H1 (cell line): ENCODE measurements around the gene CLRN1. TPM values are rescaled to one million over a fixed set of nuclear protein-coding genes. Genes with fewer than 3 reads are reported as not detected.

Source experiments
- CTCF ChIA-PET: fragments of 300-600 bp; sonication (Branson Sonifier 250); formaldehyde crosslinking; loops from one replicate; lab custom pipeline; 2021; ENCODE audit not compliant: partially characterized antibody; lab: Charles Lee
- POLR2A ChIA-PET: fragments of 300-600 bp; sonication (Branson Sonifier 250); formaldehyde crosslinking; loops from one replicate; lab custom pipeline; 2021; ENCODE audit warnings: inconsistent platforms; ENCODE audit not compliant: partially characterized antibody; lab: Charles Lee
- DNase-seq, 2 experiments: peaks; one replicate each; pipeline versions ENCODE4 v3.0.0 to v3.0.0-alpha.2; 2010 to 2022; ENCODE audit warnings: low spot score in 2 of 2, low read depth in 1 of 2, mixed read lengths in 1 of 2
- FAIRE-seq: peaks from 2 replicates; lab custom pipeline; 2011; peaks lifted over from hg19 to GRCh38; lab: Jason Lieb, UNC
- H2AFZ ChIP-seq: 2 replicates; pipeline ENCODE4 v1.8.1; 2012; ENCODE audit warnings: low read length, inconsistent platforms
- H2AK5ac ChIP-seq: 2 replicates; pipeline ENCODE4 v1.6.1; 2013; ENCODE audit warnings: low read depth, low read length
- H2BK120ac ChIP-seq: replicated peaks from 2 replicates; pipeline ENCODE3; 2013; ENCODE audit warnings: low read depth, low read length, inconsistent platforms
- H2BK12ac ChIP-seq: 2 replicates; pipeline ENCODE4 v1.6.1; 2013; ENCODE audit warnings: low read depth, low read length
- H2BK15ac ChIP-seq: 2 replicates; pipeline ENCODE4 v1.6.1; 2013; ENCODE audit warnings: low read length
- H2BK20ac ChIP-seq: 2 replicates; pipeline ENCODE4 v1.6.1; 2013; ENCODE audit warnings: low read length
- H2BK5ac ChIP-seq: 2 replicates; pipeline ENCODE4 v1.6.1; 2013; ENCODE audit warnings: low read depth, low read length
- H3K14ac ChIP-seq: 2 replicates; pipeline ENCODE4 v1.6.1; 2013; ENCODE audit warnings: inconsistent platforms; ENCODE audit not compliant: insufficient read length
- H3K18ac ChIP-seq: 2 replicates; pipeline ENCODE4 v1.6.1; 2013; ENCODE audit warnings: low read length; ENCODE audit errors: extremely low read depth
- H3K23ac ChIP-seq: 2 replicates; pipeline ENCODE4 v1.6.1; 2013; ENCODE audit warnings: inconsistent platforms; ENCODE audit not compliant: insufficient read length
- H3K23me2 ChIP-seq: 2 replicates; pipeline ENCODE4 v1.6.1; 2013; ENCODE audit warnings: low read depth, low read length
- H3K27ac ChIP-seq: 2 replicates; pipeline ENCODE4 v1.6.1; 2011; ENCODE audit warnings: low read depth, low read length, inconsistent platforms
- H3K27me3 ChIP-seq, 4 experiments: replicated peaks in 1 of 4; 1 replicate in 1 of 4; 2 replicates in 3 of 4; pipeline versions ENCODE4 v1.6.1 to v1.8.1; 2011 to 2013; ENCODE audit warnings: low read length in 3 of 4, mild to moderate bottlenecking in 3 of 4, inconsistent platforms in 2 of 4, mixed read lengths in 2 of 4, moderate library complexity in 1 of 4; ENCODE audit not compliant: control insufficient read depth in 3 of 4, insufficient read depth in 3 of 4; ENCODE audit errors: extremely low read depth in 1 of 4
- H3K36me3 ChIP-seq, 4 experiments: 2 replicates each; pipeline versions ENCODE4 v1.6.1 to v1.8.1; 2011 to 2013; ENCODE audit warnings: mild to moderate bottlenecking in 4 of 4, low read length in 3 of 4, moderate library complexity in 2 of 4, control low read depth in 1 of 4, inconsistent platforms in 1 of 4; ENCODE audit not compliant: insufficient read depth in 4 of 4, control insufficient read depth in 2 of 4
- H3K4ac ChIP-seq: replicated peaks from 2 replicates; pipeline ENCODE3; 2013; ENCODE audit warnings: low read length, low read depth, mixed read lengths, inconsistent platforms; ENCODE audit not compliant: insufficient read length
- H3K4me1 ChIP-seq, 4 experiments: replicated peaks in 1 of 4; 1 replicate in 1 of 4; 2 replicates in 3 of 4; pipeline versions ENCODE4 v1.6.1 to v1.8.1; 2011 to 2013; ENCODE audit warnings: low read length in 3 of 4, inconsistent platforms in 2 of 4, mixed read lengths in 1 of 4; ENCODE audit not compliant: insufficient read depth in 4 of 4, control insufficient read depth in 3 of 4
- H3K4me2 ChIP-seq, 2 experiments: 2 replicates each; pipeline versions ENCODE4 v1.6.1 to v1.8.1; 2011 to 2013; ENCODE audit warnings: low read depth in 2 of 2, low read length in 2 of 2, control low read depth in 1 of 2, inconsistent platforms in 1 of 2, mild to moderate bottlenecking in 1 of 2; ENCODE audit not compliant: insufficient read depth in 1 of 2
- H3K4me3 ChIP-seq, 4 experiments: fragments of 200-600, 300-600 bp in 1 of 4; sonication (generic), shearing (Covaris generic), sonication (Bioruptor Twin) in 1 of 4; 2 replicates each; pipeline versions ENCODE4 v1.5.1 to v1.8.1; 2011 to 2016; ENCODE audit warnings: low read length in 4 of 4, low read depth in 3 of 4, control low read depth in 2 of 4, inconsistent platforms in 2 of 4, mild to moderate bottlenecking in 2 of 4, mixed read lengths in 1 of 4, moderate library complexity in 1 of 4; ENCODE audit not compliant: insufficient read depth in 2 of 4; ENCODE audit errors: extremely low read depth in 1 of 4
- H3K56ac ChIP-seq: replicated peaks from 2 replicates; pipeline ENCODE3; 2013; ENCODE audit warnings: low read depth, mild to moderate bottlenecking, mixed read lengths, low read length, inconsistent platforms; ENCODE audit not compliant: insufficient read length
- H3K79me1 ChIP-seq: 2 replicates; pipeline ENCODE4 v1.6.1; 2013; ENCODE audit warnings: low read depth, low read length, control low read depth
- H3K79me2 ChIP-seq, 2 experiments: 2 replicates each; pipeline versions ENCODE4 v1.6.1 to v1.8.1; 2012 to 2013; ENCODE audit warnings: low read length in 2 of 2, mild to moderate bottlenecking in 2 of 2, inconsistent platforms in 1 of 2; ENCODE audit not compliant: insufficient read depth in 2 of 2, control insufficient read depth in 1 of 2
- H3K9ac ChIP-seq, 4 experiments: replicated peaks in 1 of 4; 1 replicate in 1 of 4; 2 replicates in 3 of 4; pipeline versions ENCODE4 v1.6.1 to v1.8.1; 2011 to 2013; ENCODE audit warnings: low read depth in 3 of 4, low read length in 3 of 4, control low read depth in 2 of 4, mild to moderate bottlenecking in 2 of 4, moderate library complexity in 2 of 4, inconsistent platforms in 1 of 4; ENCODE audit errors: extremely low read depth in 1 of 4
- H3K9me3 ChIP-seq, 2 experiments: 2 replicates each; pipeline versions ENCODE4 v1.6.1 to v1.8.1; 2012 to 2013; ENCODE audit warnings: mild to moderate bottlenecking in 2 of 2, moderate library complexity in 2 of 2, control low read depth in 1 of 2, inconsistent platforms in 1 of 2, low read depth in 1 of 2, low read length in 1 of 2, mixed read lengths in 1 of 2; ENCODE audit not compliant: insufficient read depth in 2 of 2
- H4K20me1 ChIP-seq, 2 experiments: replicated peaks in 1 of 2; 2 replicates each; pipeline versions ENCODE3 to v1.8.1; 2011 to 2013; ENCODE audit warnings: inconsistent platforms in 2 of 2, low read length in 2 of 2, mild to moderate bottlenecking in 1 of 2; ENCODE audit not compliant: insufficient read depth in 2 of 2, control insufficient read depth in 1 of 2
- H4K5ac ChIP-seq: 2 replicates; pipeline ENCODE4 v1.6.1; 2013; ENCODE audit warnings: low read length, low read depth, mixed read lengths, inconsistent platforms; ENCODE audit not compliant: insufficient read length
- H4K8ac ChIP-seq: 2 replicates; pipeline ENCODE4 v1.8.0; 2013; ENCODE audit warnings: mild to moderate bottlenecking, moderate library complexity, low read length, inconsistent platforms; ENCODE audit not compliant: insufficient read depth; ENCODE audit errors: extremely low read depth
- H4K91ac ChIP-seq: replicated peaks from 2 replicates; pipeline ENCODE3; 2013; ENCODE audit warnings: low read length, mixed read lengths, inconsistent platforms; ENCODE audit not compliant: insufficient read length
- BRCA1 ChIP-seq: IDR thresholded peaks from 2 replicates; pipeline ENCODE4 v1.6.1; 2012; ENCODE audit warnings: low read depth, low read length, improper control_type of control experiment
- HDAC2 ChIP-seq, 2 experiments: fragments of 300-600 bp in 1 of 2; sonication (generic) in 1 of 2; IDR thresholded peaks; 2 replicates each; pipeline ENCODE4 v1.6.1; 2011 to 2012; ENCODE audit warnings: low read depth in 2 of 2, low read length in 2 of 2, mild to moderate bottlenecking in 2 of 2, moderate library complexity in 2 of 2, borderline replicate concordance in 1 of 2, inconsistent platforms in 1 of 2
- POLR2AphosphoS5 ChIP-seq: IDR thresholded peaks from 2 replicates; pipeline ENCODE4 v1.6.1; 2011; ENCODE audit warnings: low read depth, low read length
- RAD21 ChIP-seq, 2 experiments: IDR thresholded peaks in 1 of 2; conservative IDR thresholded peaks in 1 of 2; 2 replicates each; pipeline ENCODE4 v1.6.1; 2011; ENCODE audit warnings: low read depth in 2 of 2, low read length in 2 of 2, improper control_type of control experiment in 1 of 2, inconsistent platforms in 1 of 2, mild to moderate bottlenecking in 1 of 2, moderate library complexity in 1 of 2
- RXRA ChIP-seq: IDR thresholded peaks from 2 replicates; pipeline ENCODE4 v1.6.1; 2011; ENCODE audit warnings: low read depth, mild to moderate bottlenecking, low read length, moderate library complexity; ENCODE audit not compliant: insufficient read depth
- SIRT6 ChIP-seq: IDR thresholded peaks from one replicate; pipeline ENCODE4 v1.7.1; 2012; ENCODE audit warnings: low read length, inconsistent platforms
- TAF1 ChIP-seq: IDR thresholded peaks from 2 replicates; pipeline ENCODE4 v1.6.1; 2011; ENCODE audit warnings: mild to moderate bottlenecking, low read depth, low read length
- WGBS, 2 experiments: shearing (Covaris generic) in 1 of 2; methylation state at CpG; one replicate each; pipeline versions ENCODE4 v1.1.6 to v1.1.7; 2013 to 2015; ENCODE audit warnings: low lambda C conversion rate in 2 of 2, mixed read lengths in 2 of 2, inconsistent platforms in 1 of 2, low coverage in 1 of 2, missing lambda C conversion rate in 1 of 2; ENCODE audit not compliant: insufficient replicate concordance in 2 of 2, insufficient coverage in 1 of 2, insufficient read length in 1 of 2; ENCODE audit errors: extremely low coverage in 1 of 2, missing lambda C conversion rate in 1 of 2; 5-methylcytosine and 5-hydroxymethylcytosine counted together
- polyA plus RNA-seq, 7 experiments: library from polyadenylated mRNA; depleted of rRNA in 3 of 7; stranded (reverse) in 5 of 7; unstranded in 2 of 7; fragments of >200 nt in 5 of 7; fragments of 200-250 nt in 2 of 7; gene quantifications; 1 replicate in 5 of 7; 2 replicates in 1 of 7; 4 replicates in 1 of 7; pipeline versions ENCODE4 v1.2.1 to v1.2.3, GENCODE V29; 2011 to 2013; ENCODE audit warnings: missing spikeins in 2 of 7, mixed read lengths in 2 of 7
- total RNA-seq: library from RNA; stranded (reverse); fragmentation: NEBNext Ultra II Directional; extraction: Animal tissue kit (Norgen Biotek cat#: 25700); gene quantifications from 2 replicates; pipeline ENCODE4 v1.2.1, GENCODE V29; 2021

The CLRN1 gene
- total and polyA plus RNA-seq, 2 of the 8 experiments (the other 6 are each of a cell fraction or from before 2014, with no cell fraction given): 0.20 to 0.35 TPM

DNA sequence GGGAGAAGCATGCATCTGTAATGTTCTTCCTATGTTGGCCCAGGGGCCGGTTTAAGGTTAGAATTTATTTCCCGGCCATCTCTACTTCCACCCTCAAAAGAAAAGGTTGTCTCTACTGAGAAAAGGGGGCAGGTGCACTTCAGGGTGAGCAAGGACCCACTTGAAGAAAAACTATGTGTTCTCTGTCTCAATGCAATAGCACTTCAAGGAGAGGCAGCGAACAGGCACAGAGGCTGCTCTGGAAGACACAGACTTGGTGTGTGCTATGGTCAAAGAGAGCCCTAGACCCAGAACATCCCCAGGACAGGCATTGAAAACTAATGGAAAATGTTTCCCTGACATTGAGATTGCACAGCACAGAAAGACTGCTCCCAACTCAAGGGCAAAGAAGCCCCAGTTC is 74.9 kb downstream of the CLRN1 start:
- H2BK15ac ChIP-seq: no peak overlapping the region
- H3K27me3 ChIP-seq: no peaks in the 10 kb centered on the region
- DNase-seq (no peak), FAIRE-seq (no peak)
- POLR2A ChIA-PET: interaction anchor here (1.1 kb wide), 1 partner anchor 8 kb away, joined by 3 read pairs; no protein-coding TSS in a partner anchor
- H3K27ac ChIP-seq: no peak overlapping the region
- H2BK12ac ChIP-seq: no peak overlapping the region
- no peak overlapping the region for H4K5ac ChIP-seq
- H3K23me2 ChIP-seq: no peaks in the 10 kb centered on the region; the same call in 1 of the 2 replicates
- H2AK5ac ChIP-seq: no peak overlapping the region
- no peak overlapping the region for H3K4me2 ChIP-seq
- H4K20me1 ChIP-seq: no peaks in the 10 kb centered on the region
- H3K4me3 ChIP-seq: no peak overlapping the region
- no peak overlapping the region for H2BK120ac ChIP-seq
- no peaks in the 10 kb centered on the region for H3K9me3 ChIP-seq
- no peak overlapping the region for H2BK5ac ChIP-seq
- no peak overlapping the region for H3K14ac ChIP-seq
- no peak overlapping the region for H4K8ac ChIP-seq
- no peak overlapping the region for H3K18ac ChIP-seq
- H3K23ac ChIP-seq: no peak overlapping the region
- TF ChIP-seq RAD21 (IDR thresholded peaks at IDR 0.05 in 1 of 2, conservative IDR thresholded peaks at IDR 0.05 in 1 of 2; ENCODE audit: low read depth in 2 of 2, low read length in 2 of 2): no peak
- no peak for TF ChIP-seq TAF1
- no peak for TF ChIP-seq HDAC2 (IDR thresholded peaks at IDR 0.05; ENCODE audit: borderline replicate concordance in 1 of 2, low read depth in 2 of 2, low read length in 2 of 2)
- no peak for TF ChIP-seq RXRA
- no peak for TF ChIP-seq POLR2AphosphoS5
- no peak for TF ChIP-seq SIRT6
- no peak for TF ChIP-seq BRCA1
- TF ChIP-seq, all 59 proteins: peak for 0
- 90% methylated on average over 3 of the region's 3 CpGs; no CpG with 5 or more reads in 1 of the 2 experiments for WGBS, 2 experiments
- H3K36me3 ChIP-seq: no peaks in the 10 kb centered on the region
- H3K4me1 ChIP-seq: no peaks in the 10 kb centered on the region
- H3K79me1 ChIP-seq: no peaks in the 10 kb centered on the region
- no peak overlapping the region for H2AFZ ChIP-seq
- CTCF ChIA-PET: interaction anchor here (0.6 to 2.0 kb wide), 8 partner anchors 8 to 1272 kb away, joined by 3 to 6 read pairs (median 4); no protein-coding TSS in a partner anchor
- no peak overlapping the region for H3K56ac ChIP-seq
- no peak overlapping the region for H4K91ac ChIP-seq
- H3K79me2 ChIP-seq: no peaks in the 10 kb centered on the region
- H3K9ac ChIP-seq: no peak overlapping the region
- no peak overlapping the region for H3K4ac ChIP-seq
- H2BK20ac ChIP-seq: no peak overlapping the region
